Activated CD4-positive, alpha-beta memory T cell treated with anti-CD3 and anti-CD28 coated beads for 36 hours (primary cell): ENCODE measurements around the gene SCART1. TPM values are rescaled to one million over a fixed set of nuclear protein-coding genes. Genes with fewer than 3 reads are reported as not detected.
A peak's percentile ranks its signal among the peaks of the same experiment; 100 is the strongest.
"Not testable (repeated sequence)": the region's sequence is repeated elsewhere in the genome, so short reads cannot be mapped to it uniquely, and the experiment has no call there.

Experiments used
- CTCF ChIA-PET: fragments of 350-600 bp; sonication (Branson Sonifier 250); formaldehyde crosslinking; loops from one replicate; lab custom pipeline; 2021; ENCODE audit warnings: antibody characterized with exemption, inconsistent platforms; lab: Charles Lee
- POLR2A ChIA-PET: fragments of 350-600 bp; sonication (Branson Sonifier 250); formaldehyde crosslinking; loops from one replicate; lab custom pipeline; 2021; ENCODE audit warnings: antibody characterized with exemption; lab: Charles Lee
- DNase-seq: peaks from one replicate; pipeline ENCODE4 v3.0.0-alpha.2; 2020
- H3K27ac Mint-ChIP-seq: one replicate; pipeline ENCODE4 v1.8.0; 2021; ENCODE audit warnings: mixed read lengths
- H3K27me3 Mint-ChIP-seq: one replicate; pipeline ENCODE4 v1.8.0; 2021; ENCODE audit warnings: mixed read lengths
- H3K36me3 Mint-ChIP-seq: one replicate; pipeline ENCODE4 v1.8.0; 2021; ENCODE audit warnings: mixed read lengths
- H3K4me1 Mint-ChIP-seq: one replicate; pipeline ENCODE4 v1.8.0; 2021; ENCODE audit warnings: low read depth, mixed read lengths
- H3K4me3 Mint-ChIP-seq: one replicate; pipeline ENCODE4 v1.8.0; 2021; ENCODE audit warnings: mild to moderate bottlenecking, mixed read lengths
- H3K9me3 Mint-ChIP-seq: one replicate; pipeline ENCODE4 v1.8.0; 2021; ENCODE audit warnings: mixed read lengths
- intact Hi-C: fragments of 100-400 bp; cut with micrococcal nuclease; formaldehyde crosslinking; loops from one replicate; pipeline ENCODE4 v1.15.1; 2023
- total RNA-seq, 2 experiments: library from RNA; stranded (reverse); gene quantifications; one replicate each; pipeline ENCODE4 v1.2.3, GENCODE V29; 2021

SCART1 gene
- 1 to 10 TPM; 5.4 to 6.2 TPM for total RNA-seq

GRCh38 chr10:133453516-133454203, at the start of gene SCART1:
Gene SCART1 (plus strand): TSS chr10:133453945. CDS start chr10:133453998, 53 bp downstream.
- intact Hi-C loops = no loop called here
- ChIA-PET POLR2A (no interaction called here), CTCF (interaction anchor here (1.0 to 1.1 kb wide), 2 partner anchors 15 to 16 kb away, joined by 4 read pairs; no protein-coding TSS in a partner anchor)
- Mint-ChIP-seq H3K4me1 (no peaks in the 10 kb centered on the region), H3K27me3 (no peaks in the 10 kb centered on the region), H3K27ac (no peak within 1 kb of the TSS), H3K9me3 (peaks cover 9% of the 10 kb centered on the region), H3K4me3 (peak within 1 kb of the TSS; percentile 6), H3K36me3 (peaks cover 4% of the 10 kb centered on the region)
- DNase-seq = no peak

GRCh38 chr10:133405272-133405671, 48.5 kb upstream of the SCART1 start:
- peaks cover 49% of the 10 kb centered on the region for H3K4me1 Mint-ChIP-seq
- intact Hi-C loops = no loop called here

GRCh38 chr10:133405844-133406527, 47.8 kb upstream of the SCART1 start:
- ChIA-PET POLR2A (no interaction called here), CTCF (no interaction called here)
- peaks cover 8% of the 10 kb centered on the region for H3K9me3 Mint-ChIP-seq
- H3K4me3 Mint-ChIP-seq = no peak overlapping the region
- peaks cover 42% of the 10 kb centered on the region for H3K4me1 Mint-ChIP-seq
- no peak overlapping the region for H3K27ac Mint-ChIP-seq
- intact Hi-C loops = no loop called here
- DNase-seq = no peak
- H3K36me3 Mint-ChIP-seq = peaks cover 74% of the 10 kb centered on the region
- H3K27me3 Mint-ChIP-seq = no peaks in the 10 kb centered on the region

More at GRCh38 chr10:133405272-133405671, 48.5 kb upstream of the SCART1 start:
- CTCF ChIA-PET = no interaction called here
- no peaks in the 10 kb centered on the region for H3K27me3 Mint-ChIP-seq
- H3K4me3 Mint-ChIP-seq = no peak overlapping the region
- DNase-seq = no peak
- POLR2A ChIA-PET = no interaction called here
- H3K27ac Mint-ChIP-seq = no peak overlapping the region
- H3K9me3 Mint-ChIP-seq = peaks cover under 1% of the 10 kb centered on the region
- H3K36me3 Mint-ChIP-seq = peaks cover 71% of the 10 kb centered on the region

GRCh38 chr10:133411523-133412380, 42.0 kb upstream of the SCART1 start:
- peaks cover 17% of the 10 kb centered on the region for H3K4me1 Mint-ChIP-seq
- H3K27ac Mint-ChIP-seq = no peak overlapping the region
- DNase-seq = no peak
- no peaks in the 10 kb centered on the region for H3K27me3 Mint-ChIP-seq
- H3K4me3 Mint-ChIP-seq = no peak overlapping the region
- CTCF ChIA-PET = interaction anchor here (2.1 kb wide), 1 partner anchor 26 kb away, joined by 5 read pairs; no protein-coding TSS in a partner anchor
- POLR2A ChIA-PET = no interaction called here
- peaks cover 29% of the 10 kb centered on the region for H3K9me3 Mint-ChIP-seq
- intact Hi-C loops = no loop called here
- peaks cover 78% of the 10 kb centered on the region for H3K36me3 Mint-ChIP-seq

GRCh38 chr10:133412381-133412711, 41.4 kb upstream of the SCART1 start:
- ChIA-PET CTCF (interaction anchor here (2.1 kb wide), 1 partner anchor 25 kb away, joined by 5 read pairs; no protein-coding TSS in a partner anchor), POLR2A (interaction anchor here (1.2 kb wide), 1 partner anchor 83 kb away, joined by 3 read pairs; no protein-coding TSS in a partner anchor)
- DNase-seq = no peak
- no peak overlapping the region for H3K4me3 Mint-ChIP-seq
- no peaks in the 10 kb centered on the region for H3K27me3 Mint-ChIP-seq
- peaks cover 72% of the 10 kb centered on the region for H3K36me3 Mint-ChIP-seq
- H3K4me1 Mint-ChIP-seq = peaks cover 12% of the 10 kb centered on the region
- intact Hi-C loops = no loop called here
- no peak overlapping the region for H3K27ac Mint-ChIP-seq
- H3K9me3 Mint-ChIP-seq = peaks cover 29% of the 10 kb centered on the region

GRCh38 chr10:133414401-133414800, 39.3 kb upstream of the SCART1 start:
- H3K4me3 Mint-ChIP-seq, H3K4me1 Mint-ChIP-seq, H3K27ac Mint-ChIP-seq, H3K27me3 Mint-ChIP-seq, DNase-seq, intact Hi-C loops, POLR2A ChIA-PET, CTCF ChIA-PET: not testable (repeated sequence)
- Mint-ChIP-seq H3K36me3 (peaks cover 64% of the 10 kb centered on the region), H3K9me3 (peaks cover 29% of the 10 kb centered on the region)

GRCh38 chr10:133415752-133416151, 38.0 kb upstream of the SCART1 start:
- DNase-seq = no peak
- no peak overlapping the region for H3K27ac Mint-ChIP-seq
- no peaks in the 10 kb centered on the region for H3K27me3 Mint-ChIP-seq
- POLR2A ChIA-PET = no interaction called here
- no peak overlapping the region for H3K4me3 Mint-ChIP-seq
- CTCF ChIA-PET = no interaction called here
- peaks cover 24% of the 10 kb centered on the region for H3K9me3 Mint-ChIP-seq
- H3K36me3 Mint-ChIP-seq = peaks cover 53% of the 10 kb centered on the region
- intact Hi-C loops = no loop called here
- H3K4me1 Mint-ChIP-seq = no peaks in the 10 kb centered on the region

GRCh38 chr10:133418289-133418993, 35.3 kb upstream of the SCART1 start:
- intact Hi-C loops = no loop called here
- H3K4me1 Mint-ChIP-seq = peaks cover under 1% of the 10 kb centered on the region
- ChIA-PET POLR2A (interaction anchor here (1.2 kb wide), 1 partner anchor 22 kb away, joined by 4 read pairs; no protein-coding TSS in a partner anchor), CTCF (interaction anchor here (1.2 kb wide), 1 partner anchor 19 kb away, joined by 3 read pairs; no protein-coding TSS in a partner anchor)
- peaks cover 26% of the 10 kb centered on the region for H3K36me3 Mint-ChIP-seq
- DNase-seq = no peak
- peaks cover 2% of the 10 kb centered on the region for H3K27me3 Mint-ChIP-seq
- H3K4me3 Mint-ChIP-seq = no peak overlapping the region
- H3K9me3 Mint-ChIP-seq = peaks cover 2% of the 10 kb centered on the region
- no peak overlapping the region for H3K27ac Mint-ChIP-seq

GRCh38 chr10:133419211-133419950, 34.4 kb upstream of the SCART1 start:
- Mint-ChIP-seq H3K27ac (no peak overlapping the region), H3K4me1 (peaks cover 2% of the 10 kb centered on the region), H3K9me3 (peaks cover 2% of the 10 kb centered on the region), H3K36me3 (peaks cover 23% of the 10 kb centered on the region), H3K27me3 (peaks cover 2% of the 10 kb centered on the region), H3K4me3 (no peak overlapping the region)
- intact Hi-C loops = no loop called here
- POLR2A ChIA-PET = interaction anchor here (0.9 kb wide), 1 partner anchor 90 kb away, joined by 3 read pairs; no protein-coding TSS in a partner anchor
- no peak for DNase-seq
- CTCF ChIA-PET = interaction anchor here (1.0 to 1.2 kb wide), 2 partner anchors 18 to 20 kb away, joined by 3 read pairs; no protein-coding TSS in a partner anchor

- ChIA-PET POLR2A (interaction anchor here (0.9 kb wide), 1 partner anchor 90 kb away, joined by 3 read pairs; no protein-coding TSS in a partner anchor), CTCF (interaction anchor here (0.7 to 1.0 kb wide), 2 partner anchors 19 to 90 kb away, joined by 3 read pairs; no protein-coding TSS in a partner anchor)
- peaks cover 2% of the 10 kb centered on the region for H3K9me3 Mint-ChIP-seq
- peaks cover 2% of the 10 kb centered on the region for H3K4me1 Mint-ChIP-seq
- H3K4me3 Mint-ChIP-seq = no peak overlapping the region
- intact Hi-C loops = no loop called here
- H3K27ac Mint-ChIP-seq = peak overlapping the region; percentile 28
- peaks cover 20% of the 10 kb centered on the region for H3K36me3 Mint-ChIP-seq
- peaks cover 2% of the 10 kb centered on the region for H3K27me3 Mint-ChIP-seq
- DNase-seq = no peak
These were observed 33.7 kb upstream of the SCART1 start for GRCh38 chr10:133420028-133420427.
